B cell (primary cell): ENCODE data around the gene DLX2. TPM values are rescaled to one million over a fixed set of nuclear protein-coding genes. Genes with fewer than 3 reads are reported as not detected.

Experiments used
- ATAC-seq: fragments of 200-7000 bp; cut with Tn5 transposase; one replicate; pipeline ENCODE4 v1.10.0; 2021; ENCODE audit warnings: low read depth, mild to moderate bottlenecking, moderate number of reproducible peaks, moderate library complexity
- CTCF ChIA-PET: fragments of 350-600 bp; sonication (Branson Sonifier 250); formaldehyde crosslinking; loops from one replicate; lab custom pipeline; 2021; ENCODE audit warnings: antibody characterized with exemption, inconsistent platforms; lab: Charles Lee
- POLR2A ChIA-PET: fragments of 350-600 bp; sonication (Branson Sonifier 250); formaldehyde crosslinking; loops from one replicate; lab custom pipeline; 2021; ENCODE audit warnings: antibody characterized with exemption; lab: Charles Lee
- DNase-seq: peaks from one replicate; pipeline ENCODE4 v3.0.0; 2013
- H2AFZ ChIP-seq: 2 replicates; pipeline ENCODE4 v1.6.1; 2012; ENCODE audit warnings: mild to moderate bottlenecking, low read depth, low read length; ENCODE audit not compliant: insufficient read depth, poor library complexity, severe bottlenecking
- H3K27ac ChIP-seq, 2 donors: 1 replicate in 1 of 2; 2 replicates in 1 of 2; pipeline ENCODE4 v1.5.1; 2012 to 2013; ENCODE audit warnings: low read length in 2 of 2, mild to moderate bottlenecking in 2 of 2, moderate library complexity in 1 of 2
- H3K27me3 ChIP-seq, 4 experiments: fragments of 200-600 bp in 1 of 4; sonication (generic) in 1 of 4; replicated peaks in 1 of 4; 1 replicate in 2 of 4; 2 replicates in 2 of 4; pipeline versions ENCODE4 v1.6.1 to v1.7.0; 2013 to 2016; ENCODE audit warnings: low read length in 3 of 4, mild to moderate bottlenecking in 2 of 4, mixed read lengths in 1 of 4, moderate library complexity in 1 of 4; ENCODE audit not compliant: insufficient read depth in 4 of 4, control insufficient read depth in 3 of 4; ENCODE audit errors: control extremely low read depth in 1 of 4
- H3K36me3 ChIP-seq, 2 experiments: replicated peaks in 1 of 2; 1 replicate in 1 of 2; 2 replicates in 1 of 2; pipeline versions ENCODE4 v1.6.1 to v1.7.1; 2013; ENCODE audit warnings: low read length in 1 of 2; ENCODE audit not compliant: insufficient read depth in 2 of 2, control insufficient read depth in 1 of 2; ENCODE audit errors: control extremely low read depth in 1 of 2, extremely low read depth in 1 of 2
- H3K4me1 ChIP-seq, 2 donors: fragments of 200-600 bp in 1 of 2; sonication (generic) in 1 of 2; 1 replicate in 1 of 2; 2 replicates in 1 of 2; pipeline versions ENCODE4 v1.5.1 to v1.6.1; 2013 to 2017; ENCODE audit warnings: low read length in 2 of 2; ENCODE audit not compliant: control insufficient read depth in 2 of 2, insufficient read depth in 2 of 2
- H3K4me2 ChIP-seq: replicated peaks from 2 replicates; pipeline ENCODE3; 2012; ENCODE audit warnings: mild to moderate bottlenecking, low read depth, low read length; ENCODE audit not compliant: poor library complexity, severe bottlenecking
- H3K4me3 ChIP-seq, 5 experiments: fragments of 200-600 bp in 1 of 5; sonication (generic) in 1 of 5; 1 replicate in 3 of 5; 2 replicates in 2 of 5; pipeline versions ENCODE4 v1.5.1 to v1.7.0; 2011 to 2016; ENCODE audit warnings: low read length in 4 of 5, mild to moderate bottlenecking in 4 of 5, low read depth in 2 of 5, control low read depth in 1 of 5, moderate library complexity in 1 of 5; ENCODE audit not compliant: insufficient read depth in 1 of 5; ENCODE audit errors: control extremely low read depth in 1 of 5, extremely low read depth in 1 of 5
- H3K79me2 ChIP-seq: fragments of 200-600 bp; sonication (generic); one replicate; pipeline ENCODE4 v1.6.0; 2016; ENCODE audit warnings: low read length; ENCODE audit not compliant: control insufficient read depth, insufficient read depth
- H3K9ac ChIP-seq: fragments of 200-600 bp; sonication (generic); 2 replicates; pipeline ENCODE4 v1.6.1; 2017; ENCODE audit warnings: mild to moderate bottlenecking, low read length, moderate library complexity
- H3K9me3 ChIP-seq, 3 donors: one replicate each; pipeline versions ENCODE4 v1.6.1 to v1.7.1; 2013; ENCODE audit warnings: low read length in 2 of 3; ENCODE audit not compliant: control insufficient read depth in 2 of 3, insufficient read depth in 1 of 3; ENCODE audit errors: control extremely low read depth in 1 of 3
- H4K20me1 ChIP-seq: 2 replicates; pipeline ENCODE4 v1.6.0; 2012; ENCODE audit warnings: mild to moderate bottlenecking, low read length; ENCODE audit not compliant: insufficient read depth, control insufficient read depth, poor library complexity, severe bottlenecking
- H3K27ac Mint-ChIP-seq: one replicate; pipeline ENCODE4 v1.8.0; 2021; ENCODE audit warnings: mixed read lengths
- H3K27me3 Mint-ChIP-seq: one replicate; pipeline ENCODE4 v1.8.0; 2021; ENCODE audit warnings: mixed read lengths
- H3K4me1 Mint-ChIP-seq: one replicate; pipeline ENCODE4 v1.8.0; 2021; ENCODE audit warnings: mixed read lengths
- H3K4me3 Mint-ChIP-seq: one replicate; pipeline ENCODE4 v1.8.0; 2021; ENCODE audit warnings: mixed read lengths
- H3K9me3 Mint-ChIP-seq: one replicate; pipeline ENCODE4 v1.8.0; 2022; ENCODE audit warnings: mixed read lengths; ENCODE audit not compliant: insufficient read depth
- CTCF ChIP-seq: fragments of 200-600 bp; IDR thresholded peaks from one replicate; pipeline ENCODE4 v1.8.0; 2022; ENCODE audit warnings: antibody characterized with exemption, mild to moderate bottlenecking
- EZH2 ChIP-seq: IDR thresholded peaks from 2 replicates; pipeline ENCODE4 v1.6.1; 2012; ENCODE audit warnings: borderline replicate concordance, low read depth, mild to moderate bottlenecking, moderate library complexity, low read length; ENCODE audit not compliant: insufficient read depth, poor library complexity, severe bottlenecking
- WGBS: methylation state at CpG from one replicate; pipeline ENCODE4 v1.1.5; 2013; ENCODE audit warnings: missing lambda C conversion rate; ENCODE audit not compliant: insufficient coverage; 5-methylcytosine and 5-hydroxymethylcytosine counted together
- intact Hi-C: fragments of 100-400 bp; cut with micrococcal nuclease; formaldehyde crosslinking; loops from one replicate; pipeline ENCODE4 v1.10.0; 2022
- polyA plus RNA-seq: library from polyadenylated mRNA; depleted of rRNA; stranded (reverse); fragments of >200 nt; gene quantifications from 2 replicates; pipeline ENCODE4 v1.2.3, GENCODE V29; 2012
- total RNA-seq, 2 donors: library from RNA; stranded (reverse); fragments of 120-200 nt in 1 of 2; gene quantifications; 1 replicate in 1 of 2; 2 replicates in 1 of 2; pipeline versions ENCODE4 v1.2.3 to v1.2.4, GENCODE V29; 2013 to 2022

The DLX2 gene
- total and polyA plus RNA-seq, 2 donors (not counting 1 experiment from before 2014, with no cell fraction given), result 0.13 to 0.52 TPM

GRCh38 chr2:172096626-172097547 lies 5.8 kb downstream of the DLX2 start:
- Histone ChIP-seq H3K36me3 (no peaks in the 10 kb centered on the region), H2AFZ (no peak overlapping the region), H3K27me3 (peaks cover 7 to 100% (median 90%) of the 10 kb centered on the region in 4 experiments), H3K27ac (no peak overlapping the region), H3K4me2 (peak overlapping the region; percentile 76), H3K4me3 (peak overlapping the region in 1 of 5 experiments; percentile 50), H3K4me1 (peaks cover 69 to 87% of the 10 kb centered on the region in 2 donors), H4K20me1 (peaks cover 15% of the 10 kb centered on the region), H3K79me2 (no peaks in the 10 kb centered on the region), H3K9ac (peak overlapping the region; percentile 32), H3K9me3 (peaks cover 0 to 87% (median 2%) of the 10 kb centered on the region in 3 donors)
- Mint-ChIP-seq H3K27me3 (peaks cover 60% of the 10 kb centered on the region), H3K4me3 (peak overlapping the region; percentile 90), H3K4me1 (peaks cover 42% of the 10 kb centered on the region), H3K27ac (peak overlapping the region; percentile 61), H3K9me3 (no peaks in the 10 kb centered on the region)
- peak; percentile 11 for ATAC-seq
- CTCF ChIA-PET, result interaction anchor here (1.2 kb wide), 1 partner anchor 12 kb away, joined by 3 read pairs; the partner anchor contains the start of gene DLX1
- DNase-seq, result peak; percentile 54
- peak; percentile 89 for TF ChIP-seq EZH2
- TF ChIP-seq CTCF, result no peak
- POLR2A ChIA-PET, result no interaction called here
- 3% methylated on average over 46 of the region's 55 CpGs for WGBS
- intact Hi-C loops, result loop anchor here (5.0 kb wide), 1 partner anchor 1280 kb away; the partner anchor contains the start of gene GAD1
